Non-pigmented ciliary epithelial cell (primary cell): Measurements from ENCODE around the gene YLPM1.
A peak's percentile ranks its signal among the peaks of the same experiment; 100 is the strongest.

ENCODE experiments used
- DNase-seq: peaks from one replicate; pipeline ENCODE4 v3.0.0-alpha.2; 2010; ENCODE audit warnings: low read depth

YLPM1 gene

DNA sequence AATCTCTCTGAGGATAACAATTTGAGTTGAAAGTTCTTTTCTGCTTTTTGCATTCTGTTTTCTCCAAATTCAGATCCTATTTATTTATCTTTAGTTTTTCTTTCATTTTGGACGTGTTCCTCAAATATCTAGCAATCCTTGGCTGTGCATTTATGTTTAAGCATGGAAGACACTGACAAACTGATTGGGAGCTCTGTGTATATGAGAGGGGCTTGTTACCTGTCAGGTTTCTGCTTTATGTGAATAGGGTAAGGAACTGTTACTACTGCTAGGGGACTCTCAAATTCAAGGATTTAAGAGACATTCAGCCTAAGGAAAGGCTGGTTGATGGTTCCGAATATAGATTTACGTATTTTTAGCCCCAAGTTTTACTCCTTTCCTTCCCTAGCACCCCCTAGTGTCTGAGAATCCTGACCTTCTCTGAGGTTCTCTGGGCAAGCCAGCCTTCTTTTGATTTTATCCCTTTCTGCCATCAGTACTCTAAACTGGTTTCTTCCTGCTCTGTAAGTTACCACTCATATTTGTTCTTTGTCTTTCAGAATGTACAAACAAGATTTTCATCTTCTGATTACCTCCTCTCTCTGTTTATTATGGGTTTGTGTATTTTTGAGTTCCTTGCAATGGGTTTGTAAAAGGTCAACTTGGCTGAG is 30.5 kb downstream of the YLPM1 start:
- no peak for DNase-seq

DNA sequence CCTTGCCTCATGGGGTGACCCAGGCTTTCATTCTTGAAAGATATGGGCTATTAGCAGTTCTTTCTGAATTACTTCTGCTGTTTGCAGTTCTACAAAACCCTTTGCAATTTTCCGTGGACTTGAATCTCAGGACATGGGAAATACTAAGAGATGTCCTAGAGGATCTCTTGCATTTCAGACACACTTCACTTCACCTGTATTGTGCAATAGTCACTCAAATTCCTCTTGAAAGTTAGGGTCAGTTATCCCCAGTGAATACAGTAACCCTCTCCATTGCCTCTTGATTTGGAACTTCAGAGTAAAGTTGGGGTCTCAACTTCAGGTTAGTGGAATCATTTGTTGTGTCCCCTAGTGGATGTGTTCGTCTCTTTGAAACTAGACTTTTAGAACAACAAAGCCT is 31.8 kb downstream of the YLPM1 start:
- DNase-seq, result no peak

DNA sequence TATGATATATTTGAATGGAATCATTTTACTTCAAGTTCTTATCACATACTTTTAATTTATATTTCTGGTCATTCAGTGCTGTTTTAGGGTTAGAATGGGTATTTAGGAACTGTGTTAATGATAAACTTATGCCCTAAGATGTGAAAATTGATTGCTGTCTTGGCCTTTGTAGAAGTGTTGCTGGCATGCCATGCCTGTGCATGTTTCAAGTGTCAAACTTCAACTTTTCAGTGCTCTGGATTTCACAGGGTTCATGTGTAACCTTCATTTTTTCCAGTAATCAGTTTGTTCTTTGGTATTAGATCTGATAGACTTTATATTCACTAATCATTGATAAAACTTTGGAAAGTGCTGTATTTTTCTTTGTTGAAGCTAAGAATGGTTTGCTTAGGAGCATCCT is 36.6 kb downstream of the YLPM1 start:
- DNase-seq, result no peak

DNA sequence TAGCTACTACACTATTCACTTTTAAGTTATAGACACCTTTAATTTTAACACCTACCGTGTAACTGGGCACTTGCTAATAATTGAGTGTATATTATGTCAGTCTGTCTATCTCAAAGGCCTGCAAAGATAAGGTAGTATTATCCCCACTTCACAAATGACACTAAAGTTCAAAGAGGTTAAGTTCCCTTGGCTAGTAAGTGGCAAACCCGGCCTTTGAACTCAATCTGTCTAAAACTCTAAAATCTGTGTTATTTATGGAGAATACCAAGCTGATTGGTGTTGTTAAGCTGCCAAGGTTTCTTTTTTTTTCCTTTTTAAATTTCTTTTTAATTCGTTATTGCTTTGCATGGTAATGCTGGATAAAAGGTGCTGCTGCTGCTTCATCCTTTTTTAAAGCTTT is 37.7 kb downstream of the YLPM1 start:
- DNase-seq, result no peak

DNA sequence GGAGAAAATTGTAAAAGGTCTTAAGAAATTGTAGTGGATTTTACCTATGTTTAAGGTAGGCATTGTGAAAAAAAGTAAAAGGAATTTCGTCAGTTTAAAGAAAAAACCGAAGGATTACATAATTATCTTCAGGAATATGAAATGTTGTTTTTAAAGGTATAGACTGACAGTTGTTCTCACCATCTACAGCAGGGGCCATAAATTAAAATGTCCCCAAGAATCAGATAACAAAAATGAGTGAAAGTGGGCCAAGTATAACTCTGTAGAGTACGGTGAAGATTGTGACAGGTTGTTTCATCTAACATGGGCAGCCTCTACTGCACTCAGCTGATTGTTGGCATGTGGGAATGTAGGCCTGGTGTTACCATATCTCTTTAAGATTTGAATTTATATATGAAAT is 38.3 kb downstream of the YLPM1 start:
- DNase-seq, result no peak

DNA sequence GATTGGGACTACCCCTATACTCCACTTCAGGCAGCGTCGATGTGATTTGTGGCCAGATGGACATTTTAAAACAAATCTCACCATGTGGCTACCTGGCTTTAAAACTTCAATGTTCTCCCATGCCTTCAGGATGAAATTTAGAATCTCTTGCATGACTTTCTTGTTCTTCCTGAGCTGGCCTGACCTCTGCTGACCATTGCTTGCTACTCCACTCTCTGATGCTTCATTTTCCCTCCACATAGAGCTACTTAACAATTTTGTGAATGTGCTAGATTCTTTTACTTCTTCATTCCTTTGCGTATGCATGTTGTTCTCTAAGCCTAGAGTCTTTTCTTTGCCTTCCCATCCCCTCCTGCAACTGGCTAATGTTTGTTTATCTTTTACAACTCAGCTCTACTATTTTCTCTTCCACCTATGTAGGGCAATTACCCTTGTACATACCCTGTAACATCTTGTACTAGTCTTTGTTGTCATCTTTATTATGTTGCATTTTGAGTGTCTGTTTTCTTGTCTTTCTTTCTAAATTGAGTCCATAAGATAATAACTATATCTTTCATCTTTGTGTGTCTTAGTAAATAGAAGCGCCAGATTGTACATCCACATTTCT is 41.2 kb downstream of the YLPM1 start:
- DNase-seq, result peak; percentile 38

DNA sequence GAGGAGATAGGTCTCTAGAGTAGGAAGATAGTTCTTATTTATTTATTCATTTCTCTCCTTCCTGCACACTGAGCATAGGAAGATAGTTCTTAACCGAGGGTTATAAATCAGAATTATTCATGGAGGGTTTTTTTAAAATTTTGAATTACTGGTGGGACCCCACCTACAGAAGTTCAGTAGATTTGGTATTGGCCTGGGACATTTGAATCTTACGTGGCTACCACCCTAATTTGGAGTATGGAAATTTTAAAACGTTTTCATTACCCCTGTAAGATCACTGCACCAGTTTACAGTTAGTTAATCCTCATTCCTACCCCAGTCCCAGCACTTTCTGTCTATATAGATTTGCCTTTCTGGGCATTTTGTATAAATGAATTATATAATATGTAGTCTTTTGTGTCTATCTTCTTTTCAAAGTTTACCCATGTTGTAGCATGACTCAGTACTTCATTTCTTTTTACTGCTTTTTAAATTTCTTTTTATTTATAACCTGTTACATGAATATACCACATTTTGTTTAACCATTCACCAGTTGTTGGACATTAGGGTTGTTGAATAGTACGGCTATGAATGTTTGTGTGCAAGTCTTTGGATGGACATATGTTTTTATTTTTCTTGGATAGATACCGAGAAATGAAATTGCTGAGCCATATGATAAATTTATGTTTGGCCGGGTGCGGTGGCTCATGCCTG is 44.9 kb downstream of the YLPM1 start:
- DNase-seq, result no peak

DNA sequence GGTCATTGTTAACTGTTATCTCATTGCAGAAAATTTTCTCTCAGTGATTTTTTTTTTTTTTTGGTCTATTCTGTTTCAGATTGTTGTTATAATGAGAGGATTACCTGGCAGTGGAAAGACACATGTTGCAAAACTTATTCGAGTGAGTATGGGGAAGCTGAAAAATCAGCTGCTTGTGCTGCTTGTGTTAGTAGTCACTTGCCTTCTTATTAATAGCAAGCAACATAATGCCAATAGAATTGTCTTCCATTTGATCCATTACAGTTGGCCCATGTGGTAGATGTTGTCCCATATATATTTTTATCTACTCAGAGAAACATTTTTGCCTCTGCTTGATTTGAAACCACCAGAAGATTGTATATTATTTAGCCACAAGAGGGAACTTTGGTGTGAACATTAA is 53.0 kb downstream of the YLPM1 start:
- DNase-seq, result no peak

DNA sequence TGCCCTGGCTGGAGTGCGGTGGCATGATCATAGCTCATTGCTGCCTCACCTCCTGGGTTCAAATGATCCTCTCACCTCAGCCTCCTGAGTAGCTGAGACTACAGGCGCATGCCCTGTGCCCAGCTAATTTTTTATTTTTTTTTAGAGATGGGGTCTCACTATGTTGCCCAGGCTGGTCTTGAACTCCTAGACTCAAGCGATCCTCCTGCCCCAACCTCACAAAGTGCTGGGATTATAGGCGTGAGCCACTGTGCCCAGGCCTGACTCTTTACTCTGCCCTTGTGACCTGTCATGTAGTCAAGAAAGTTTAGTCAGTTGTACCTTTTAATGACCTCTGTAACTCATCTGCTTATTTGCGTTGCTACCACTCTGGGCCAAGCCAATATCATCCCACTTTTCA is 57.2 kb downstream of the YLPM1 start:
- no peak for DNase-seq

DNA sequence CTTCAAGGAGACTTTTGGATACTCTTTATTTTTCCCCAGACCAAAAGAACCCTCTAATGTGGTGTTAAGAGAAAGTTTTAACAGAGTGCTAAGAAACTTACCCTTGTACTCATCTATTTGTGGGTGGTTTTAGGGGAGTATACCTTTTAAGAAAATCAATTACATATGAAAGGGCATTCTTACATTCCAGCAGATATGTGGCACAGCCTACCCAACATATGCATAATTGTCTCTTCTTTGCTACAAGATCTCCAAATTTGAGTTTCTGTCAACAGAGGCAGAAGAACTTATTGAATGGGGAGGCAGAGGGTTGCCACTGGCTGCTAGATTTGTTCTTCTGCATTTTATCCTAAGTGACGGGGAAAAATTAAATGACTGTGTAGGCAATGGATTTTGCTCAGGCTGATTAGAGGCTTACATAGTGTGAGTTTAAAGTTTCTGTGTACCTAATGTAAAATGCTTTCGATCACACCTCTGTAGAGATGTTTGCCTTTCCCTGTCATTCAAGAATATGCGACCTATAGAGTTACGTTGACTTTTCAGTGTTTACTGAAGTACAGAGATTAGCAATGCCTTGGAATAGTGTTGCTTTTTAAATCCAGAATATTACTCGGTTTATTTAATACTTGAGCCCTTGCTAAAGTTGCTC is 58.3 kb downstream of the YLPM1 start:
- DNase-seq, result no peak

DNA sequence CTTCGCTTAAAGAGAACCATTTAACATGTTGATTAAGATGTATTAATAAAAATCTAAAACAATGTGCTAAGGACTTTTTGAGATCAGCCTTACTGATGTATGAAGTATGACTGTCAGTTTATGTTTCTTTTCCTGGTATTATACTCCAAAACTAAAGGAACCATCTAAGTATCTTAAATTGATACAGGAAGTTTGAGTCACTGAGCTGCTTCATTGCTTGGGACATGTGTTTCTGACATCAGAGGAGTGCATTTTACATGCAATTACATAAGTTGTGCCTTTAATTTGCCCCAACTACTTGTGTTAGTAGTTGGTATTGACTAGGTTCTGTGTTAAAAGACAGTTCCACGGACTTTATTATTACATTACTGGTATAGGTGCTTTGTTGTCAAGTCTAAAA is 61.9 kb downstream of the YLPM1 start:
- no peak for DNase-seq

DNA sequence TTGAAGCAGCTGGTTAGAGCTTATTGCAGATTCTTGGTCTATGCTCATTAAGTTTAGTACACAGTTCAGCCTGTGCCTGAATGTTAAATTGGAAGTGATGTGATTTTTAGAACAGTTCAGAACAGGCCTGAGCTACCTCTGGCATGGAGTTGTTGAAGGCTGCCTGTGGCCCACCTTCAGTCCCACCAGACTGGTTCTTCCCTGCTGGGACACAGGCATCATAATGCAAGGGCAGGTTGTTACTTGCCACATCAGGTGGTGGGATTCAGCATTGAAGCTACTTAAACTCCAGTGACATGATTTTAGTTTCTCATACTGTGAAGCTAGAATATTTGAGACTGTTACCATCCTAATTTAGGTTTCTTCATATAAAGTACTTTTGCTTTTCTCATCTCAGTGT is 63.5 kb downstream of the YLPM1 start:
- DNase-seq, result no peak

DNA sequence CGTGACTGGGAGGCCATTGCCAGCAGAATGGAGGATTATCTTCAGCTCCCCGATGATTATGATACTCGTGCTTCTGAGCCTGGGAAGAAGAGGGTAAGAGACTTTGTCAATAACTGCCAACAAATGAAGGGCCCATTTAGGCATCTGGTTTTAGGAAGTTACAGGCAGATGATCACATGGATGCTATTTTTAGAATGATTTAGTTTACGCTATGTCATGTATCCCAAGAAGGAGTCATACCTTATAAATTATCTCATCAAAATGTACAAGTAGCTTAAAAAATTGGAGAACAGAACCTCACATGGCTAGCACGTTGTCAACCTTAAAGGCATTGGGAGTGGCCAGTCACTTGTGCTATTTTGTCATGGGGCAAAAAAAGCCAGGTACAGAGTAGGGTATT is 66.1 kb downstream of the YLPM1 start:
- no peak for DNase-seq

DNA sequence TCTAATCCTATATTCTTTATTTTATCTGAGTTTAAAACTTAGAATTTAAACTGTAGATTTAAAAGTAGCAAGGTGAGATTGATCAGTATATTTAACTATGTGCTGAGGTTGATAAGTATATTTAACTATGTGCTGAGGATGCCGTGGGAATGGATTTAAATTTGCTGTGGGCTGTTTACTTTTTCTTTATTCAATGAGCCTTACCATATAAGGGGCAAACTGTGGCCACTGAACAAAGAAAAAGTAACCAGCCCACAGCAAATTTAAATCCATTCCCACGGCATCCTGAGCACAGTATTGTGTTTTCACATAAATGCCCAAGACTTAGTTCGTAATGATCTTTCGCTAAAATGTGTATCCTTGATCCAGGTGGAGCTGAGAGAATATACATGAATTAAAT is 69.7 kb downstream of the YLPM1 start:
- no peak for DNase-seq

DNA sequence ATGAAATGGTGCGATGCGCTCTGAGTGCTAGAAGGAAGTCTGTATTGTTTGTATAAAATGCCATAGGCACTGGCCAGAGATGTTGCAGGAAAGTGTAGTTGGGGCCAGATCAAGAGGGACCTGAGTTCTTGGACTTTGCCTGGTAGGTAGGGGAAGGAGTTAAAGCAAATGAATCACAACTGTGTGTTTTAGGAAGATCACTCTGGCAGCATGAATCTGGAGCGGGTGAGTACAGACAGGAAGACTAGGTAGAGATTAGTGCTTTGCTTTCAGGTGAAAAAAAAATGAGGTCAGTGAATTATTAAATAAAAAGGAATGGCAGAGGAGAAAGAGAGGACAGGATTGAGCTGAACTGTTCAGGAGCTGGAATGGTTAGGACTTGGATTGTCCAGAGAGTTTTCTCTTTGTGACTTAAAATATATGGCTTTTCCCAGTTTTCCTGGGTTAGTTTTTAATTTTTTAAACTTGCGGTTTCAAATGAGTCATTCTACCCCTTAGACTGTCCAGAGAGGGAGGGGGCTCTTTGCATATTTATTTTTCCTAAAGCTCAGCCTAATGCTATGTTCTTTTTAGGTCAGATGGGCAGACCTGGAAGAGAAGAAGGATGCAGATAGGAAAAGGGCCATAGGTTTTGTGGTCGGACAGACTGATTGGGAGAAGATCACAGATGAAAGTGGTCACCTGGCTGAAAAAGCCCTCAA is 71.7 kb downstream of the YLPM1 start:
- DNase-seq, result no peak

DNA sequence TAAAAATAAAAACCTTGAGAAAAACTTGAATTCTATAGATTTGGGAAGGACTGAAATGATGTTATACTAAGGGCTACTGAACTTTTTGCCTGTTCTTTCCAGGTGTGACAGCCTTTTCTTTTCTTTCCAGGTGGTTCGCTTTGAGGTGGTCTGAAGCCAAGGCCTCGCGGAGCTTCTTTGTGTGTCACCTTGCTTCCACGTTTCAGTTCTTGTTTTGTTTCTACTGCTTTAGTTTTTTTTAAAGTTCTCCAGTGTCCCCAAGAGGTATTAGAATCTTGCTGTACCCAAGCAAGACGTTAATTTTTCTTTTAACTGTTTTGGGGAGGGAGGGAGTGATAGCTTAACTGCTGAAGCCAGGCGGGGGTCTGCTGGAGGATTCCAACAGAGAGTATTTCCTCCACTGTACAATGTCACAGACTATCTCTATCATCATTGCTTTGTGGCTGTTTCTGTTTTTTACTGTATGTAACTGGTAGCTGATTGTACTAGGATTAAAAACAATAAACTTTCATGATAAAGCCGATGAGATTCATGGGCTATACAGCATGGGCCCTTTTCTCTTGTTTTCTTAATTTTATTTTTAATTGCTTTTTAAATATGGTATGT is 72.6 kb downstream of the YLPM1 start:
- no peak for DNase-seq

DNA sequence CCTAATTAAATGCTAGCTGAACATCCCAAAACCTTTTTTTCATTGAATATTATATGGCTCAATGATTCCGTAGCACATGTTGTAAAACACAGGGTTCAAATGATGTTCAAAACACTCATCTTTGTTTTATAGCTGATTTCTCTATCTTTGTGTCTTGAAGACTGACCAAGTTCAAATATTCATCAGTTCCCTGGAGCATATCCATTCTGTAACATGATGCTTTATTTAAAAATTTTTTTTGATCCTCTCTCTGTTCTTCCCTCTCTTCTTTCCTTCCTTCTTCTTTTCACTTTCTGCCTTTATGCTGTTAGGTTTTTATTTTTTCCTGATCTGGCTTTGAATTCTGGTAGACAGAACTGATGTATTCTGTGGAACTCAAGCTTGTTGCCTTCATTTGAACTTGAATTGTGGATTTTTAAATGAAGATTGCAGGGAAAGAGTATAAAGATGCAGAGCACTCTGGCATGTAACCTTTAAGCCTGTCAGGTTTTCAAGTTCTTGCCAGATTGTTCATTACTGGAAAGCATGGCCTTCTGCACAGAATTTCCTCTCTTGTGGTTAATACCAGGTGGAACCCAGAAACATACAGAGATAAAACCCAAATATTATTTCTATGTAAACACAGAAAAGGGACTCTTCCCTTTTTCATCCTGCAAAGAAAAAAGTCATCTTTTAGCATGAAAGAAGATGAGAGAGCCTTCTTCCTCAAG is 73.3 kb downstream of the YLPM1 start:
- DNase-seq, result no peak

DNA sequence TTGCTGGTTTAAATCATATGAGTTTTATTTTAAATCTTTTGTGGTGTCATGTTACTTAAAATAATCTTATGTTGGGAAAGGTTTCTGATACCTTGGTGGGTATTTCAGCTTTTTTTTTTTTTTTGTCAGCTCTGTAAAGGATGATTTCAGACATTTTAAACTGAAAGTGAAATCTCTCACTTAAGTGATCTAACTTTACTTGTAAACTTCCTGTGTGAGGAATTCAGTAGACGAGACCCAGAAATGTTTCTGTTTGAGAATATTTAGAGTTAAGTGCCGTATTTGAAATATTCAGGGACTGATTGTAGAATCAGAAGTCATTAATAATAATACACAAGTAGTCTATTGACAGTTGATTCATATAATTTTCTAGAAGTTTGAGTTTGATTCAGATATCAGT is 75.0 kb downstream of the YLPM1 start:
- DNase-seq, result no peak

DNA sequence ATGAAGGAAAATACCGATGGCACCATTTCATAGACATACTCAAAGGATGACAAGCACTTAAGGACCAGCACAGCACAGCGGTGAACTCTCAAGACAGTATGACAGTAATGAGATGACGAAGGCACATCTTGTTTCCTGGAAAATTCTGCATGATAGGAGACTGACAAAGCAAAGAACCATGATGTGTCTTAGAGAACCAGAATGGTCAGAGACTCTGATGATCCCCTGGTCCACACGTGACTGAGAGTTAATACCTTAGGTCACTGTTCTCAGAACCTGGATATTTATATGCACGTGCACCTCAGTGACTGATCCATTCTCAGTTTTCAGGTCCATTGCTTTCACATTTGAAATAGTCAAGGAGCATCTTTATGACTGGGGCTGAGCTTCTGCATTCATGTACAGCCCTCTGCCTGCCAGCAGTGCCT is 77.5 kb downstream of the YLPM1 start:
- DNase-seq, result no peak

DNA sequence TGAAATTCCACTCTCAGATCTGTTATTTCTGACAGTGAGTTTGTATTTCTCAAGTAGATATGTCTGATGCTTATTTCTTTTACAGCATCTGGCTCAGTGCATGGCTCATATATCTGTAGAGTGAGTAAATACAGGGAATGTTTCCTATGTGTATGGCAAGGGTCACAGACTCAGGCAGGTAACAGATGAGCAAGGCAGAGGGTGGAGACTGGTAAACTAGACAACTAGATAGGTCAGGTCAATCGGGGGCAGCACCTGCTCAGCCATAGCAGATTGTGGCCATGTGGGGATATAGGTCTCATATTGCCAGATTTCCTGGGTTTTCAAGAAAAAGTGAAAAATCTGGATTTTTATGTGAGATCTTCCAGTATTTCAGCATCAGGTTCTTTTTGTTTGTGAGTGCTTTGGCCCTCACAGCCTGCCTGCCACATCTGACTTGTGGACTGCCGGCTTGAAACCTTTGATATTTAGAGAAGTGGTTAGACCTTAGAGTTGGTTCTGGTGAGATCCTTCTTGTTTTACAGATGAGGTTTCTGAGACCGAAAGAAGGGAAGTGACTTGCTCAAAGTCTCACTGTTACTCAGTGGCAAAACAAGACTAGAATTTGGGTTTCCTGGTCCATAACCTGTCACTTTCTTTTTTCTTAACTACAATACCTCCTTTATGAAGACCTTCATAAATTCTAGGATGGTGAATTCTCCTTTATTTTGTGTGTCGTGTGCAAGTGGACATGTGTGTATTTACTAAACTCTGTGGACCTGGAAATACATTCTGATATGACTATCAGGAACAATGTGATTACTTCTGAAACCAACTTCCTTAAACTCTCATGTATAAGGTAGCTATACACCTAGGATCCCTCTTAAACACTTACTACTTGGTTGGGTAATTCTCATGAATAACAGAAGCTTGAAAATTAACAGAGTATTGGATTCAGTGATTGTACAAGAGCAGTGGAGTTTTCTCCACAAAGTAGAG is 78.4 kb downstream of the YLPM1 start:
- no peak for DNase-seq
